NOMO-1 treated with DMSO at 0.1 percent for 48 hours (cell line): ENCODE results near the gene HYAL4.
A peak's percentile ranks its signal among the peaks of the same experiment; 100 is the strongest.
"Not testable (repeated sequence)": the region's sequence is repeated elsewhere in the genome, so short reads cannot be mapped to it uniquely, and the experiment has no call there.

ENCODE experiments used
- DNase-seq: peaks from one replicate; lab custom pipeline; 2025; ENCODE audit not compliant: unreplicated experiment; lab: John Stamatoyannopoulos, UW

The HYAL4 gene

DNA sequence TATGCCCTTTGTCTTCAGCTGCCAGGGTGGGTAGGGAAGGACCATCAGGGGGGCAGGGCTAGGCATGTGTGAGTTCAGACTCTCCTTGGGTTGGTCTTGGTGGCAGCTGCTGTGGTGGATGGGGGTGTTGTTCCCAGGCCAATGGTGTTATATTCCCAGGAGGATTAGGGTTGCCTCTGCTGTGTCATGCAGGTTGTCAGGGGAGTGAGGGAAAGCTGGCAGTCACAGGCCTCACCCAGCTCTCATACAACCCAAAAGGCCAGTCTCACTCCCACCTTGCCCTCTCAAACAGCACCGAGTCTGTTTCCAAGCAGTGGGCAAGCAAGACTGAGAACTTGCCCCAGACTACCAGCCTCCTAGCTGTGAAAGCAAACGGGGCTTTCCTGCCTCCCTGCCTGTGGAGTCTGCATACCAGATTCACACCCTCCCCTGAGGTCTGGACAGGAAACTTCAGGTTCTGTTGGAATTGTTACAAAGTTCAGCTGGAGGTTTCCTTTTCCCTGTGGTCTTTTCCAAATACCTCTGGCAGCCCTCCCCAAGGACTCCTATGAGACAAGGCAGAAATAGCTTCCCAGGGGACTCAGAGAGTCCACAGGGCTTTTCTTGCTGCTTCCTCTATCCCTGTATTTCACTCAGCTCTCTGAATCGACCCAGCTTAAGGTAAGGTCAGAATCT, 1.4 kb downstream of the HYAL4 start:
- DNase-seq, result no peak

DNA sequence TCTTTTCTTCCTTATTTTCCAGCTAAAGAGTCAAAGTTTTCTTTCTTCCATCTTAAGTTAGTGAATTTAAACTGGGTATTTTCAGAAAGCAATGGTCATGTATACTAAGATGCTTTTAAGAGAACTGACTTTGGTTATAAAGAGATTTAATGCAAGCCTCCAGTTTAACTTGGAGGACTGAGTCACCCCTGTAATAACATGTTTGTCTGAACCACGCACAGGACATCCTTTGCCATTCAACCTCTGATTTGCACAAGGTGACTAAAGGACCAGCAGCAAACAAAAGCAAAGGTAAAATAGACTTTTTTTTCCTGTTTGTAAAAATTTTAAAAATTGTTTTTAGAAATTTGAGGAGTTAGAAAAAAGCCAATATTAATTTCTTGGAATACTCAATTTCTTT, 2.9 kb downstream of the HYAL4 start:
- DNase-seq, result no peak

DNA sequence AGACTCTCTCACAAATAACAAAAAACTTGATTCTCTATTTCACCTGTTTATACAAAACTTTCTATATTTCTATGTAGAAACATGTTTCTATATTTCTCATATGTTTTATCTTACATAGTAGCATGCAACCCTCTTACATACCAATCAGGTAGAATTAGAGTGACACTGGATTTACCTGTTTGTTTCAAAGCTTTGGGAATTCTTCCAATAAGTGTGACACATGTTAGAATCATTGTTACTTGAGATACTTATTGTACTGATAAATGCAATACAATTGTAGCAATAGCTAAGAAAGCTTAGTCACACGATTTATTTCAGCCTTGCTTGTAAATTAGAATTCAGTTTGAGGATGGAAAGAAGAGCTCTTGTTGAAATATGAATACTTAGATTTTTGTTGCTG, 4.9 kb downstream of the HYAL4 start:
- no peak for DNase-seq

DNA sequence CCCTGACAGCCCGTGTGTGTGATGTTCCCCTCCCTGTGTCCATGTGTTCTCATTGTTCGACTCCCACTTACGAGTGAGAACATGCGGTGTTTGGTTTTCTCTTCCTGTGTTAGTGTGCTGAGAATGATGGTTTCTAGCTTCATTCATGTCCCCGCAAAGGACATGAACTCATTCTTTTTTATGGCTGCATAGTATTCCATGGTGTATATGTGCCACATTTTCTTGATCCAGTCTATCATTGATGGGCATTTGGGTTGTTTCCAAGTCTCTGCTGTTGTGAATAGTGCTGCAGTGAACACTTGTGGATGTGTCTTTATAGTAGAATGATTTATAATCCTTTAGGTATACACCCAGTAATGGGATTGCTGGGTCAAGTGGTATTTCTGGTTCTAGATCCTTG, 6.4 kb downstream of the HYAL4 start:
- DNase-seq, result not testable (repeated sequence)

DNA sequence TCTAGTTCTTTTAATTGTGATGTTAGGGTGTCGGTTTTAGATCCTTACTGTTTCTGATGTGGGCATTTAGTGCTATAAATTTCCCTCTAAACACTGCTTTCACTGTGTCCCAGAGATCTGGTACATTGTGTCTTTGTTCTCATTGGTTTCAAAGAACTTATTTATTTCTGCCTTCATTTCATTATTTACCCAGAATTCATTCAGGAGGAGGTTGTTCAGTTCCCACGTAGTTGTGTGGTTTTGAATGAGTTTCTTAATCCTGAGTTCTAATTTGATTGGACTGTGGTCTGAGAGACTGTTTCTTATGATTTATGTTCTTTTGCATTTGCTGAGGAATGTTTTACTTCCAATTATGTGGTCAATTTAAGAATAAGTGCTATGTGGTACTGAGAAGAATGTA, 9.3 kb downstream of the HYAL4 start:
- DNase-seq, result not testable (repeated sequence)

DNA sequence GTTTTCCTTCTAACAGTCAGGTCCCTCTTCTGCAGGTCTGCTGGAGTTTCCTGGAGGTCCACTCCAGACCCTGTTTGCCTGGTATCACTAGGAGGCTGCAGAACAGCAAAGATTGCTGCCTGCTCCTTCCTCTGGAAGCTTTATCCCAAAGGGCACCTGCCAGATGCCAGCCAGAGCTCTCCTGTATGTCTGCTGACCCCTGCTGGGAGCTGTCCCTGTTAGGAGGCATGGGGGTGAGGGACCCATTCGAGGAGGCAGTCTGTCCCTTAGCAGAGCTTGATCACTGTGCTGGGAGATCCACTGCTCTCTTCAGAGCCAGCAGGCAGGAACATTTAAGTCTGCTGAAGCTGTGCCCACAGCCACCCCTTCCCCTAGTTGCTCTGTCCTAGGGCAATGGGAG, 11.5 kb downstream of the HYAL4 start:
- not testable (repeated sequence) for DNase-seq

DNA sequence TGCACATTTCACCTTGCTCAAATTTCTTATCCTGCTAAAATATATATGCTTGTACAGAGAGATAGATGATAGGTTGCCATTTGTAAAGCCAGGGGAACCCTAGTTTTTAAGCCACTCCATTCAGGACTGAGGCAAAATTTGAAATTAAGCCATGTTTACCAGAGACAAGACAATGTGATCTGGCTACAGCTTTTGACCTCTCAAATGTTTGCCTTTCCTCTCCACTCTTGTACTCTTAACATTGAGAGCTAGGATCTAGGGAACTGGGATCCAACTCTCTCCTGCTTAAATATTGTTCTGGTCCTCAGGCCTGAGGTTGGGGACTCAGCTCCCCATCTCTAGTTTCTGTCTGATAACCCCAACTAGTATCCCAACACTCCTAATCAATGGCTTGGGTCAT, 15.9 kb downstream of the HYAL4 start:
- no peak for DNase-seq

DNA sequence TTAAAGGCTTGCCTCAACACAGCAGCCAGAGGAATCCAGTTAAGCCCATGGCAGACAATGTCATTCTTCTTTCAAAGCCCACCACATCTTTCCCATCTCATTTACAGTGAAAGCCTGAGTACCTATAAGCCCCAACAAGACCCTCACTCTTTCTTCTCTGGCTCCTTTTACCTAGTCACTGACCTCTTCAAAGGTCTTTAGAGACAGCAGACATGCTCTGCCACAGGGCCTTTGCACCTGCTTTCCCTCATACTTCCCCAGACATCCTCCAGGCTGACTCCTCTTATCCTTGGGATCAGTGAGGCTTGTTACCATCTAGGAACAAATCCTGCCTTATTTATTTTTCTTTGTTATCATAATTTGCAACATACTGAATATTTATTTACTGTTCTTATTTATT, 17.8 kb downstream of the HYAL4 start:
- DNase-seq, result no peak

DNA sequence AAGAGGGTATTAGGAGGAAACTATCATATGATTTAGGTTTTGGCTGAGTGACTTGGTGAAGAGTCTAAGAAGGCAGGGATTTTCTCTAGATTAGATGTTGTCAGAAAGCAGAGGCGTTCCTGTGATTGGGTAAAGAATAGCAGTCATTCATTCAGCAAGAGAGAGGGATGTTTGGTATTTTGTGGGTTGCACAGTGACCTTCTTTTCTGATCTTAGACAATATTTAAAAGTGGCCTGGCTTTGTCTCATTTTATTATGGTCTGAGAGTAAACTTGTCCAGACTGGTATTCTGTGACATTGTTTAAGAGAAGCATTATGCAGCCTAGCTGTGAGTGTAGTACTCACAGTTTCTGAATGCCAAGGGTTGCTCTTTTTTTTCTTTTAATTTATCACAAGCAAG, 18.5 kb downstream of the HYAL4 start:
- DNase-seq, result no peak

DNA sequence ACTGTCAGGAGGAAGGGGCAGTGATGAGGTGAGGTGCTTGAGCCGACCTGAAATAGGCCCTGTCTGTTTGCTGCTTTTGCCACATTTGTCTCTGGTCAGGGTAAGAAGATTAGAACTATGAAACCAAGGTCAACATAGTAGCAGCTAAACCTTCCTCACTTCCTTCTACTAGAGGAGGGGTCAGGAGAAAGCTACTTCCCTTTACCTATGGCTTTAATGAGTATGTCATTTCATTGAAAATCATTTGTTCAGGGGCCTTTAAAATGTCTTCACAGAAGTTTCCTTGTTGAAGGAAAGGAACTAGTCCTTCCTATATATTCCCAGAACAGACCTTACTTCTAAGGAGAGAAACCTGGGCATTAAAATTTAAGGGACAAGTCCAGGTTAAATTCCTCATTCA, 19.0 kb downstream of the HYAL4 start:
- no peak for DNase-seq

DNA sequence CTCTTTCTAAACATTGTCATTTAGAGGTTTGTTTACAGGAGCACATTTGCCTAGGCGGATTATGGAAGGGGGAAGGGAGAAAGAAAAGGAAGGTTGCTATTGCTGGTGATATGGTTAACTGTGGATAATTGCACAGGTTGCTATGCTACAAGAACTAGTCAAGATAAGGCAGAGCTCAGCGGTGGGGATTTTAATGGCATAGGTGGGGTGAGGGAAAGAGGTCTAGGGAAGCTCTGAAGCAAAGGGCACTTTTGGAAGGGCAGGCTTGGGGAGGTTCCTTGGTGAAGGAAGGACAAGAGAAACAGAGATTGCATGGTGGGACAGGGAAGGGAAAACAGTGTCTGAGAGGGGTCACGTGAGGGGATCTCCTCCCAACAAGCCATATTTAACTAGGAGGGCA, 19.5 kb downstream of the HYAL4 start:
- DNase-seq, result no peak

DNA sequence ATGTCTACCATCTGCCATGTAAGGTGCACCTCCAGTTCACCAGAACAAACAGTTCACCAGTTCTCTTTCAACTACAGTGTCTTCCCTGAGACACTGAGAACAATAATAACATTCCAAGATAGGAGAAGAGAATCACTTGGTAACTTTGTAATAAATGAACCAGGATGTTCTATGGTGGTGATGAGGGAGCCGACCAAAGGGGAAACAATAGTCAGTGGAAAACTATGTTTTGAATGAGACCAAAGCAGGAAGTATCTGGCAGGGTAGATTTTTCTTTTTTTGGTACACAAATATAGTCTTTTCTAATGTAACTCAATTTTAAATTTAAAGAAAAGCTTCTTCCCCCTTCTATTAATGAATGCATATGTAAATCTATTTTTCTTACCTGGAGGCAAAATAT, 20.0 kb downstream of the HYAL4 start:
- DNase-seq, result no peak

DNA sequence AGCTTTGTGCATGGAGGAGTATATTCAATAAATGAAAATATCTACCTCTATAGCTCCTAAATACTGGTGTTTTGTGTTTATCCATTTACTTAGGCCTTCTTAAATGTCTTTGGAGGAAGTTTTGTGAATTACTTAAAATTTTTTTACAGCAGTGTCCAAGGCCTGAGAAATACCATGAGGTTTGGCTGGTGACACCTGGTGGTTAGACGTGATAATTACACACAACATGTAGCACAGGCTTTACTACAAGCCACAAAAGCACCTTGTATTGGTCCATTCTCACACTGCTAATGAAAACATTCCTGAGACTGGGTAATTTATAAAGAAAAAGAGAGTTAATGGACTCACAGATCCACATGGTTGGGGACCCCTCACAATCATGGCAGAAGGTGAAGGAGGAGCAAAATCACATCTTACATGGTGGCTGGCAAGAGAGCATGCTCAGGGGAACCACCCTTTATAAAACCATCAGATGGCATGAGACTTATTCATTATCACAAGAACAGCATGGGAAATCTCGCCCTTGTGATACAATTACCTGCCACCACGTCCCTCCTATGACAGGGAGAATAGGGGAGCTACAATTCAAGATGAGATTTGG, 20.6 kb downstream of the HYAL4 start:
- peak; percentile 20 for DNase-seq

DNA sequence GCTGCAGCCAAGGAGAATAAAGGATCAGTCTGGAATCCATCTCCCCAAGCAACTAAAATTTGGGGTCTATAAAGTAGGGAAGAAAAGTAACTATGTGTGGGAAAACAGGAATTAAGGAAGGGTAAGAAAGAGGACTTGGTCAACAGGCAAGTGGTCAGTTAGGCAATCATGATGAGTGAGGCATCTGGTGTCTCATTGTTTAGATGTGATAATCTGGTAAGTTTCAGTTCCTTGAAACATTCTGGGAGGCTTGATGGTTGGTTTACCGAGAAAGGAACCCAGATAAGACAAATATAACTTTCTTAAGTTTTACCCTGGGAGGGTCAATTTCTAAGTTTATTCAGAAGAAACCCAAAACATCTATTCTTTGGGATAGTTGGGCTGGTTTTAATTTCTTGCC, 22.3 kb downstream of the HYAL4 start:
- peak; percentile 62 for DNase-seq

DNA sequence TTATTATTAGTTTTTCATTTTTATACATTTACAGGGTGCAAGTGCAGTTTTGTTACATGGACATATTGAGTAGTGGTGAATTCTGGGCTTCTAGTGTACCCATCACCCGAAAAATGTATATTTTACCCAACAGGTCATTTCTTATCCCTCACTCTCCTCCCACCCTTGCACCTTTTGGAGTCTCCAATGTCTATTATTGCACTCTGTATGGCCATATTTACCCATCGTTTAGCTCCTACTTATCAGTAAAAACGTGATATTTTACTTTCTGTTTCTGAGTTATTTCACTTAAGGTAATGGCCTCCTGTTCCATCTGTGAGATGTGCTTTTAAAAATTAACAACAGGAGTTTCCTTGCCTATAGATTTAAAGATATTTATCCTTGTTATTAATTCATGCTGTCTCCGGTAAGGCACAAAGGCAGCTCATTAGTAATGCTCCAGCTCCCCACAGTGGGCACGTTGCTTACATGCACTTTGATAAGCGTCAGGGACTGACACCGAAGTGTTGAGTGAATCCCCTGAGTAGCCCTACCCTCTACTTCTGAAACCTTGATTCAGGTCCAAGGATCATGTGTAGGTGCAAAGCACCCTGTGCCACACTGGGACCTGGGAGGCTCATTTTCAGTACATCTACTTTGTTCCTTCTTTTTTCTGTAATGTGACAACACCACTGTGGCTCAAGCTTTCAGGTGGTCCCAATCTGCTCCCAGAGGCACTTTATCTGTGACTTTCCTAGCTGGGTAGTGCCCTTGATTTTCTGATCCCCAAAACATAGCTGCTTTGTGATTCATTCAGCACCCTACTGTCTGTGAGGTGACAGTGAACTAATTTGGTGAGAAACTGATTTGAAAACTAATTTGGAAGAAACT, 27.3 kb downstream of the HYAL4 start:
- peak; percentile 14 for DNase-seq

DNA sequence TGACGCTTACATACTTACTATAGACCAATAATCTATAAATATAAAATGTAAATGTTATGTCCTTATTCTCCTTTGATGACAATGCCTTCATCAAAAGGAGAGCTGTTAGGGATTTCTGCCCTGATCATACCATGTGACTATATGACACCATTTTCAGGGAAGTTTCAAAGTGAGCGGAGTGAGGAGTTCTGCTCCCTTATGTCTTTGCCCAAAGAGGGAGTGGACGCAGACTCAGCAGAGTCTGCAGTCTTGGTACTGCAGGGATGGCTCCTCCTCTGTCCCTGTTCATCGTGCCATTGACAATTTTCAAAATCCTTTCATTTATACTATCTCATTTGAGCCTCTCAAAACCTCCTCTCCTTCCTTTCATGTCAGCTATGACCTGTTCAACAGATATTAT, 27.9 kb downstream of the HYAL4 start:
- DNase-seq, result no peak

DNA sequence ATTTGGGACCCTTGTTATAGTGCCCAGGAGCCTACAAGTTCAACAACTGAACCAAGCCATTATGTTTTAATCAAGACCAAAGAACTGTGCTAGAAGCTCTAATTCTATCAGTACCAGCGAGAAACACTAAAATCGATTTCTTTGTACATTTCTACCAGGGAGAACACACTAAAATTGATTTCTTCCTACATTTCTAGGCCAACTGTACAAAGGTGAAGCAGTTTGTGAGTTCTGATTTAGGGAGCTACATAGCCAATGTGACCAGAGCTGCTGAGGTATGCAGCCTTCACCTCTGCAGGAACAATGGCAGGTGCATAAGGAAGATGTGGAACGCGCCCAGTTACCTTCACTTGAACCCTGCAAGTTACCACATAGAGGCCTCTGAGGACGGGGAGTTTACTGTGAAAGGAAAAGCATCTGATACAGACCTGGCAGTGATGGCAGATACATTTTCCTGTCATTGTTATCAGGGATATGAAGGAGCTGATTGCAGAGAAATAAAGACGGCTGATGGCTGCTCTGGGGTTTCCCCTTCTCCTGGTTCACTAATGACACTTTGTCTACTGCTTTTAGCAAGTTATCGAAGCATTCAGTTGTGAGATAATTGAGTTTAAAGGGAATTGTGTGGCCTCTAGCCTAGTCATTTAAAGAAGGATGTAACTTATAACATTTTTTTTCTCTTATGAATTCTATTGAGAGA, 31.7 kb downstream of the HYAL4 start:
- no peak for DNase-seq

DNA sequence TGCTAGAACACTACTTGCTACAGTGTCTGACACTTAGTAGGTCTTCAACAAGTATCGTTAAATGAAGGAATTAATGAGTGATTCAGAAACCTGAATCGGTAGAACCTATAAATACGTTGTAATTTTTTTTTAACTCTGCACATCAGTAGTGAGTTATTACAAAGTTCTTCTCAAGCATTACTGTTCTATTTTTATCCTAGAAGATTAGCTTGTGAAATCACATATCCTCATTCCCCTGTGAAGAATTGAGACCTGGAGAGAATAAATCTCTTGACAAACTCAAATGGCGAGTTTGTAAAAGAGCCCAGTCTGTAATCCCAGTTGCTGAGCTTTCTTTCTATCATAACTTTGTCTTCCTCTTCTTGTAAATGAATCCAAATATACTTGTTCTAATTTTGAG, 34.7 kb downstream of the HYAL4 start:
- DNase-seq, result no peak

DNA sequence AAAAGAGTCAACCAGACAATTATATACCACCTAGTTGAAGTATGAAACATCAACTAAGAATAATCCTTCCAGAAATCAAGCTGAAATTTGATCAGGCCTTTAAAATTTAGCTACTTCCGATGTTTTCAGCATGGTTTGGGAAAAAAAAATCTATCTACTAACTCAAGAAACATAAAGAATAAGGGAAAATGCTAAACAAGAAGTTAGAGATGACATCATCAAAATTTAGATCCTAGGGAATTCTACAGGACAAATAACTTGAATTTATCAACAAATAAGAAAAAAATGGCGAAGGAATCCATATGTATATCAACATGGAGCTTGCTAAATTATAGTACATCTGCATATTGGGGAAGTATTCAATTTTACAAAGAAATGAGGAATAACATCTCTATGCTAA, 36.3 kb downstream of the HYAL4 start:
- no peak for DNase-seq

DNA sequence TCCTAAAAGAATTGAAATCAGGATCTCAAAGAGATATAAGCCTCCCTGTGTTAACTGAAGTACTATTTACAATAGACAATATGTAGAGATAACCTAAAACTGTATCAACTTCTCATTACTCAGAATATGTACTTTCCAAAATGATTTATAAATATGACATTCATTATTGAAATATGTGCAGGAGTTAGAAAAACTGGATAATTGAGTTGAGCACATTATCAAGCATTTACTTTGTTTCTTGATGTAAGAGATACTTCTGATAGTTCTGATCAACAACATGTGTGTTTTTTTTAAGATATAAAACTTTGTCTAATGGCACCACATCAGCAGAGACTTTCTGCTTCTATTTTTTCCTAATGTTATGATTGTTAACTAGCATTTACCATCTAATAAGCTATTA, 38.2 kb downstream of the HYAL4 start:
- DNase-seq, result no peak

DNA sequence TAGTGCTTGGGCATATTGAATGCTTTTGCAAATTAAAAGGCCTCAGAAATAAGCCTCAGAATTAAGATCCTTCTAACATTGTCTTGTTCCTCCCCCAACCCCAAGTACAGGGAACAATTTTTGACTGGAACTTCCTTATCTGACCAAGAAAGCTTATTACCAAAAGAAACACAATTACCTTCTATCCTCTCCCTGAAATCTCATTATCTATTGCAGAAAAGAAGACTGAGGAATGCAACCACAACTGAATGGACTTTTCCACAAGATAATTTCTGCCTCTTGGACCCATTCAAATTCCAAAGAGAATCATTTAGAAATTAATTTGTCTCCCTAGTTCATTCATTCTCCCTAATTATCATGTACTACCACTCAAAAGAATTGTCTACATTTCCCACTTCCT, 43.2 kb downstream of the HYAL4 start:
- DNase-seq, result no peak

DNA sequence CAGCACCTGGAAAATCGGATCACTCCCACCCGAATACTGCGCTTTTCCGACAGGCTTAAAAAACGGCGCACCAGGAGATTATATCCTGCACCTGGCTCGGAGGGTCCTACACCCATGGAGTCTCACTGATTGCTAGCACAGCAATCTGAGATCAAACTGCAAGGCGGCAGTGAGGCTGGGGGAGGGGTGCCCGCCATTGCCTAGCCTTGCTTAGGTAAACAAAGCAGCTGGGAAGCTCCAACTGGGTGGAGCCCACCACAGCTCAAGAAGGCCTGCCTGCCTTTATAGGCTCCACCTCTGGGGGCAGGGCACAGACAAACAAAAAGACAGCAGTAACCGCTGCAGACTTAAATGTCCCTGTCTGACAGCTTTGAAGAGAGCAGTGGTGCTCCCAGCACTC, 49.8 kb downstream of the HYAL4 start:
- not testable (repeated sequence) for DNase-seq
